ENCODE data around the gene NCKAP5.

NCKAP5 gene

DNA sequence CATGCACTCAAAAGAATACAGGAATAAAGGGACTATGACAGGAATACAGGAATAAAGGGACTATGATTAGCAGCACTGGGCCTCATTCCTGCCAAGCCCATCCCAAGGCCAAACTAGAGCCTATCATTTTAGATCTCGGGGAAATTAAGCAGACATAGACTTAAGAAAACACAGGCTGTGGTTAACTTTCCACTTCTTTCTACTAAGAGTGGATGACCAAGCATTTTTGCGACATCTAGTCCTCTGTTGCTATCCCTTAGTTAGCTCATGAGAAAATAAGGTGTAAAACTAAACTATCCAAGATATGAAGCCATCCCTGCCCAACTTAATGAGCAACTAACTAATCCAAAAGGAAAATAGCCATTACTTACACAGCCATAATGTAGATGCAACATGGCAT, 904.2 kb downstream of the NCKAP5 start:
- no peak for DNase-seq (ENCODE audit: low read depth)

DNA sequence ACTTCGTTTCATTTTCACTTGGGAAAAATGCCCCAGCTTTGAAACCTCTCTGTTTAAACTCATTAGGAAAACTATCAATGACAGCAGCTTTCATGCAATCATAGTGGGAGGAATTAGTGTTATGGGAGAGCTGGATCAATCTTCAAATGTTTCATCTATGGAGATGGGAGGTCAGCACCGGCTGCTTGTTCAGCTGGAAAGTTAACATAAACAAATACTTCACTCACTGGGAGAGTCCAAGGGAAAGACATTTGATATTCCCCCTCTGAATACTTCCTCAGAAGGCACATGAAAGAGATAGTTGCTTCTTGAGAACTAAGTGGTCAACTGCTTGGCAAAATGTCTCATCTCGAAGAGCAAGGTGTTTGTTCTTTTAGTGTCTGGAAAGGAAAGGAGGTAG, 905.5 kb downstream of the NCKAP5 start:
- no peak for DNase-seq (ENCODE audit: low read depth)

DNA sequence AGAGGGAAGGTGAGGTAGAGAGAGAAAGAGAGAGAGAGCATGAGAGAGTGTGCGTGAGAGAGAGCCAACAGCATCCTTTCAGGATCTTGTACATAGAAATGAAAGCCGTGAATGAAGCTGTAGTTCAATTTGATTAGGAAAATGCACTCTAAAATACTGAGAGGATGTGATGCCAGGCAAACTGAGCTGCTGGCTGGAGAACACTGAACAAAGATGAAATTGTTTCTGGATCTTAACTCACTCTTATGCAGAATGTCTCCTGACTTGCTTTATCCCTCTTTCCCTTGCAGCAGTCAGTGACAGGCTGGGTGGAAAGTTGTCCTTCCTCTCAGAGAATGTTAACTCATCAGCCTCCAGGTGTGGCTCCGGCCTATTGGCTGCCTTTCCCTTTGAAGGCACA, 908.9 kb downstream of the NCKAP5 start:
- no peak for DNase-seq (ENCODE audit: low read depth)

DNA sequence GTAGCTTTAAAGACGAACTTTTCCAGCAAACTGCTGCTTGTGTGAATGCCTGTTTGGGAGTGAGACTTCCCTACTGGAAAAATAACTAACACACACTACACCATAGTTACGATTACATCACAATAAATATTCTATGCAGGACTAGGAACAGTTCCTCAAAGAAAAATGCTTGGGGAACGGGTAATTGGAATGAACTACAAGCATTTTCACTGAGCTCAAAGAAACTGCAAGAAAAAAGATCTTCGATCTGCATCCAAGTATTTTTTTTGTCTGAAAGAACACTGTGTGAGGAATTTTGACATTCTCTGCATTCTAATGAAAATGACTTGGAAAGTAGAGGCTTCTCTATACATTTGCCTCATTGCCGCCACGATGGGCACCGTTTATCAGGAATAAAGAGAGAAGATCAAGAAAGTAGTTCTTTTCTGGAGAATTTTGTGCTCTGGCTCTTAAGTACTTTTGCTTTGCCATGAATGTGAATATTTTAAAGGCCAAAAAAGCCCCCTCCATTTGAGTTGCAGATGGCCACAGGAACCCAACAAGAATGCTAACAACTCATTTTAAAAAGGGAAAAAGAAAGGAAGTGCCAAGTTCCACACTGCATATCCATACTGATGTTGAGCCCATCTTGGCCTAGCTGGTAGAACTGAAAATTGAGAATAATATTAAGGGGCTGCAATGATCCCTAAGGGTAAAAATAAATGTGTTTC, 911.8 kb downstream of the NCKAP5 start:
- DNase-seq (ENCODE audit: low read depth): no peak

DNA sequence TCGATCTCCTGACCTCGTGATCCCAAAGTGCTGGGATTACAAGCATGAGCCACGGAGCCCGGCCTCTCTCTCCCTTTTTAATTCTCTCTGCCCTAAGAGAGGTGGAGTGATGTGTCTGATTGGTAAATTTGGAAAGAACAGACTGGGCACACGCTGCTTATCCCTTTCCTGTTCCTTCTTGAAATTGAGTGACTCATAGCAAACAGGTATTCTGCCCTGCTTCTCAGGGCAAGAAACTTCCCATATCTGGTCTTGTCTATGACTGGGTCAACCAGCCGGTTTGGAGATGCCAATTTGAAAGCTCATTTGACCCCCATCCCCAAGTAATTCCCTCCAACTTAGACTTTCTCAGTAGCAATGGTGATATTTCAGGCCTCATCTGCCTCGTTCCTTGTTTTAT, 913.3 kb downstream of the NCKAP5 start:
- DNase-seq (ENCODE audit: low read depth): no peak

DNA sequence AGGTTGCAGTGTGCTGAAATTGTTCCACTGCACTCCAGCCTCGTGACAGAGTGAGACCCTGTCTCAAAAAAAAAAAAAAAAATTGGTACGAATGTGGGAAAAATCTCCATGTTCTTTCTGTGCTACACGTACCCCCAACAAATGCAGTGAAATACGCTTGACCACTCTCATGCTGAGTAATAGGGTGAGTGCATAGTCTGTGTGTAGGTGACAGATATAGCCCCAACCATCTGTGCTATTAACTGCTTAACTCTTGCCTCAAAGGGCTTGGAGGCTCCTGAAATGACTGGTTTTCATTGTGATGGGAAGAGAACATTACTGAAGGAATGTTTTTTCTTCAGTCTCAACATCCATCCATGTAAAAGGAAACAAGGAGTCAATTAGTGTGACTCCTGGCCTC, 913.9 kb downstream of the NCKAP5 start:
- DNase-seq (ENCODE audit: low read depth): no peak

DNA sequence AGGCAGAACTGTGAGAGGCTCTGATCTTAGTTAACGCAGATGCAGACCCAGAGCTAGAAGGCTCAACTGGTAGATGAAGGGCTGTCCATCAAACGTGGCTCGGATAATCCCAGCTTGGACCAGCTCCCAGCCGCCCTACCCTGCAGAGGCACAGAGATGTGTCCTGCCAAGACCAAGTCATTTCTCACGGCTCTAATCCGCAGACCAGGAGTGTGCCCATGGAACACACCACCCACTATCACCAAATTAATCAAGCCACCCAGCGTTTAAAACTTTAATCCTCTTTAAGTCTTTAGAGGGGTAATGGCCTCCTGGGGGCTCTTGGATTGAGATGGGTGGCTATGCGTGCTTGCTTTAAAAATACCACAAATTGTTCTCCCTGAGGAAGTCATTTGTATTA, 915.8 kb downstream of the NCKAP5 start:
- DNase-seq (ENCODE audit: low read depth): no peak

DNA sequence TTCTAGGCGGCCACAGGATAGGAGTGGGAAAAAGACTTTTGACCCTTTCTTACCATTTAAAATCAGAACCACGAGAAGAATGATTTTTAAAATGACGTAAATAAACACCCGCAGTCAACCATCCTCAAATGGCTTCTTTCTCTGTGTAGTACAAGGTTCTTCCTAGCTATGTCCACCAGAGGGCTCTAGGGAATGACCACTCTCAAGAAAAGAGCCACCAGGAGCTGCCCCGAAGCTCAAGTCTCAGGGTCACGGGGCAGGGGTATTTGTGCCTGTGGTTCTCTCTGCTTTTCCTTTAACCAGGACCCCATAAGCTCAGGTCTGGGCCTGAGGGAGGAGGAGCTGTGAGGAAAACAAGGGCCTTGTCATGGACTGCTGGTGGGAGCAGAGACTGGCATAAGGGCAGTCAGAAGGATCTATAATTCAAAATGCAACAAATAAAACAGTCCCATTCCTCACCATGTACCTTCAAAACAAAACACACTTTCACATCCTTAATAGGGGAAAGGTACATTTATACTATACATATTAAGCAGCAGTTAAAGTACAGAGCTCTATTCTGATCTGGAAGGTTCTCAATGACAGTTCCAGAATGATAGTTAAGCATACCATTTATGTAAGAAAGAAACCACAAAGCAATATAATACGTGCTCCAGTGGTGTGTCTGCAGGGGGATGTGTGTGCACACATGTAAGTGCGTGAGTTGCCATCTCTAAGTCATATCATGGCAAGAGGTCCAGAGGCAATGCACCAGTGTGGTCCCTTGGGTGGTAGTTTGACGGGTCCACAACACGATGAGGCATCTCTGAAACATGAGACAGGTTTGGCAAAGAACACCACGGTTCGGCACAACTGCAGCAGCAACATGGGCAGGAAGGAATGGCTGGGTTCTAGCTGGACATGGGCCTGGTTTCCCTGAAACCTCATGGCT, 916.9 kb downstream of the NCKAP5 start:
- no peak for DNase-seq (ENCODE audit: low read depth)

DNA sequence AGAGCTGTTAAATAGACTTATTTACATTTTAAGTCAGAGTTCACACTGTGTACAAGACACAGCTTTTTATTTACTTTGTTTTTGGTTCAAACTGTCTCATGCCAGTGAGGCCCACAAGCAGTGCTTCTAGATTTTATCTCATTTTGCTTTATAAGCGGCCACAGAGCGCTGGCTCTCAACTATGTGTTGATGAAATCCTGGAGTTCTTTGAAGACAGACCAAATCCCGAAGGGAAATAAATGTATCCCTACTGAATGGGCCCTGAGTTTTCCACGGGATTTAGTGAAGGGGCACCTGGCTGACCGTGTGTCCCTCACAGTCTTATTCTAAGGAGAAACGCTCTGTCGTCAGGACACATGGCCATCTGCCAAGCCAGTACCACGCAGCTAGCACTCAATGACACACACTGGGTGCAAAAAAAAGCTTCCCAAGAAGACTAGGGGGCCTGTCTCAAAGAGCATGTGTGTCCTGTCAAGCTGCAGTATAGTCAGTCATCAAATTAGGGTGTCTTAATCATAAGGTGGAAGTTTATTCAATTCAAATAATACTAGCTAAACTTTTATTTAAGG, 921.6 kb downstream of the NCKAP5 start:
- DNase-seq (ENCODE audit: low read depth): no peak

DNA sequence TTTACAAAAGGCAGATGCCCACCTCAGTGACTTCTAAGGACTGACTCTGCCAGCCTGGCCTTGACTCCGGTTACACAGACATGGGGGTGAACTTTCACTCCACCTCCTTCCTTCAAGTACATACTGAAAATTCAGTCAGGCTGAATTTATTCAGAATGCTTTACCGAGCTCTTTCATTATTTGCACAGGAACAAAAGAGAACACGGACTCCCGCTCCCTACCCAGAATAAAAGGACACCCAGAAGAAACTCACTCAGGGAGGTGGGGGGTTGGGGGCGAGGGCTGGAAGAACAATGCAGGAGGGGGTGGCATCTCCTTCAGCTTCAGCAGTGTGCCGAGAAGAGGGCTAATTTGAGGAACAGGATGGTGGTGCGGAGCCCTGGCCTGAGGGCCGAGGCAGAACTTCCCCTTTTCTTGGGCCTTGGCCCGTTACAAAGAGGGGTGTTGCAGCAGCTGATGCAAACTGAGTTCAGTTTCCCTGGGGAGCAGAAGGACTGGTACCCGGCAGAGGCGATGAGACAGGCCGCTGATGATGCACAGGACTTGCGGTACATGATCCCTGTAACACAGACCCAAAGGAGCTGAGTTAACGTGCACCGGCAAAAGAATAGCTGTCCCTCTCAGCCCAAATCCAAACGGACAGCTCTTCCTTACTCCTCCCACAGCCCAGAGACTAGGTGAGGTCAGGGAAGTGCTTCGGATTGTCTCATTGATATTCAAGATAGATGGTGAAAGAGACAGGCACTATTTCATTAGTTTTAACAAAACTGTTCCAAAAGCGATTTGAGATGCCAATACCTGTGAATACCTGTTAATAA, 922.3 kb downstream of the NCKAP5 start:
- no peak for DNase-seq (ENCODE audit: low read depth)

DNA sequence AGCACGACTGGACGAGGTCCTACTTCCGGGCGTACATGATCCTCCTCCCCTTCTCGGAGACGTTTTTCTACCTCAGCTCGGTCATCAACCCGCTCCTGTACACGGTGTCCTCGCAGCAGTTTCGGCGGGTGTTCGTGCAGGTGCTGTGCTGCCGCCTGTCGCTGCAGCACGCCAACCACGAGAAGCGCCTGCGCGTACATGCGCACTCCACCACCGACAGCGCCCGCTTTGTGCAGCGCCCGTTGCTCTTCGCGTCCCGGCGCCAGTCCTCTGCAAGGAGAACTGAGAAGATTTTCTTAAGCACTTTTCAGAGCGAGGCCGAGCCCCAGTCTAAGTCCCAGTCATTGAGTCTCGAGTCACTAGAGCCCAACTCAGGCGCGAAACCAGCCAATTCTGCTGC, 923.1 kb downstream of the NCKAP5 start:
- DNase-seq (ENCODE audit: low read depth): no peak

DNA sequence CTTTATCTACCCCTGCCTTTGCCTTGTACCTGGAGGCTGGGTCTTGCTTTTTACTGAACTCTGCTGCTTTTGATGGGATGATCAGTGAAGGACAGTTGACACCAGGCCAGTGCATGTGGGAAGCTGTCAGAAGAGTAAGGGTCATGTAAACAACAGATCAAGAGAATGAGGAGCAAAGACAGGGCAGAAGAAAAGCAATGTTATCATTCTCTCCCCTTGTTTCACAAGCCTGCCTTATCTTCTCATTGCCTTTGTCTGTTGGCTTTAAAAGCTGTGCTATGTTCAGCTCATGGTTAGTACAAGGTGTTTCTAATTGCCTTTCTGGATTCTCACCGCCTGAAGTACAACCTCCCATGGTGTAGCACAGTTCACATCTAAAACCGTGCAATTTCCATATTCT, 925.8 kb downstream of the NCKAP5 start:
- no peak for DNase-seq (ENCODE audit: low read depth)

DNA sequence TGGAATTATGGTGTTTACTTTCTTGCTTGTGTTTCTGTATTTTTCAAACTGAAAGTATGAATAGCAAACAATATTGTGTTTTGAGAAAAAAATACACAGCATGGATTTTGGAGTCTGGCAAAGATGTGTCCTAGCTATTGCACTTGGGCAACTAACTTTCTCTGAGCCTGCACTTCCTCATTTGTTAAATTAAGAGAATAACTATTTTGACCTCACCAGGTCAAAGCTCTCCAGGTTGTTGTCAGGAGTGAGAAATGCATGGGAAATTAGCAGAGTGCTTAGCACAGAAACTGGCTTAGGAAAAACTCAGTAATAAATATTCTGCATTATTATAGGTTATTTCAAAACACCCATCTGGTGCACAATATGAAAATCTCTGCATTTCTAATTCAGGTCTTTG, 926.4 kb downstream of the NCKAP5 start:
- DNase-seq (ENCODE audit: low read depth): no peak

DNA sequence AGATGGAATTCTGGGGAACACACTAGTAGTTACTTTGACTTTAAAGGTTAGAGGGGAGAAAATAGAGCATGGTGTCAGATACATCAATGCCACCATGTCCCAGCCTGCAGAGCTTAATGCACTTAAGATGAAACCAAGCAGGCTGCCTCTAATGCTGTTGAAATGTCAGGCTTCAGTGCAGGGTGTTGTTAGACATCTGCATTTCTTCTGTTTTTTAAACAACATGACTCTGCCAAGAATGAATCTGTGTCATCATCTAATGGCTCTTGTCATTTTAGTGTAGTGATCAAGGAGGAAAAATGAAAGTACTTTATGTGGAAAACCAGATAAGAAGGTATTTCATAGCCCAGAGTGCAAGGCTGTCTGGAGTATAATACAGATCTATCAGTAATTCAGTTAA, 928.1 kb downstream of the NCKAP5 start:
- no peak for DNase-seq (ENCODE audit: low read depth)

DNA sequence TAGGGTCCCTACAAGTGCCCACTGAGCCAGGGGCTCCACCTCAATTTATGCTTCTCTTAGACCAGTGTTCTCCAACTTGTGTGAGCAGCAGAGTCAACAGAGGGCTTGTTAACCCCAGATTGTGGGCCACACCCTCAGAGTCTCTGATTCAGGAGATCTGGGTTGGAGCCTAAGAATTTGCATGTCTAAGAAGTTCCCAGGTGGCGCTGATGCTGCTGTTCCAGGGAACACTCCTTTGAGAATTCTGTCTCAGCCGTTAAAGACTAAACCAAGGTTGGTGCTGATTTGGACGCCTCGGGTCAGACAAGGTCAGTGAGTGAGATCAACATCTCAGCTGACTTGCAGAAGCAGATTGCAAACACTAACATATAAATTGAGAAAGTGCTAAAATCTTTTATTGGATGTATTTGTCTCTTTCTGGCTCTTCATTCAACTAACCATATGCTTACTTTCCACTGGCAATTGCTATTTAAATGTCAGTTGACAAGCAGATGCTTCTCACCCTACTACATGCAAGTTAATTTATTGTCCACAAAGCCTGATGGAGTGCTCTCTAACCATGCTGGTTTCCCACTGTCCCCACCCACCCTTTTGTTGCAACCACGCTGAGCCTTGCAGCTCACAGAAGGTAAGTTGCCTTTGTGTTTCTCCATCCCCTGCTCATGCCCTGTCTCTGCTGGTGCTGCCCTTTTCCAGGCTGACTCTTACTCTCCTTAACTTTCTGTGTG, 929.8 kb downstream of the NCKAP5 start:
- no peak for DNase-seq (ENCODE audit: low read depth)

DNA sequence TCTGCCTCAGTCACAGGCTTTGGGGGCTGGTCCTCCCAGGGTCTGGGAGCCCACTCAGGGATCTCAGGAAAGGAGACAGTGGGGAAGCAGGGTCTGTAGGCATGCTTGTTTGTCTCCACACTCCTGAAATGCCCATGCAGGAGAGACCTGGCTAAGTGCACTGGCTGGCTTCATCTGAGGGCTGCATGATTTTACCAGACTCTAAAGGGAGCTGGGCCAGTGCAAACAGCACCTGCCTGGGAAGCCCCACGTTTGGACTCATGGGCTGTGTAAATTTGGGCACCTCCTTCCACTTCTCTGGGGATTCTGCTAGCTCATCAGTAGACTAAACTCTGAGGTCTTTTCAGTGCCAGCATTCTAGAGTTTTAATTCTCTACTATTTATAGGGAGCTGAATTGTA, 931.9 kb downstream of the NCKAP5 start:
- no peak for DNase-seq (ENCODE audit: low read depth)

DNA sequence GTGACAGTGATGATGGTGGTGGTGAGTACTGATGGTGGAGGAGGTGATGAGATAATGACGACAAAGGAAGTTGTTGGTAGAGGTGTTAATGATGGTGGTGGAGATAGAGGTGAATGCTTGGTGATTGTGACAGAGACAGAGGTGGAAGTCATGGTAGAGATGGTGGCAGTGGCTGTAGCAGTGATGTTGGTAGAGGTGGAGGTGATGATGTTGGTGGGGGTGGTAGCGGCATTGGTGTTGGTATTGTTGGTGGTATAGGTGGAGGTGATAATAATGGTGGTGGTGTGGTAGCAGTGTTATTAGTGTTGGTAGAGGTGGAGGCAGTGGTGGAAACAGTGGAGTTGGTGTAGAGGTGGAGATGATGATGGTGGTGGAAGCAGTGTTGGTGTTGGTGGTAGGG, 934.6 kb downstream of the NCKAP5 start:
- DNase-seq (ENCODE audit: low read depth): no peak

DNA sequence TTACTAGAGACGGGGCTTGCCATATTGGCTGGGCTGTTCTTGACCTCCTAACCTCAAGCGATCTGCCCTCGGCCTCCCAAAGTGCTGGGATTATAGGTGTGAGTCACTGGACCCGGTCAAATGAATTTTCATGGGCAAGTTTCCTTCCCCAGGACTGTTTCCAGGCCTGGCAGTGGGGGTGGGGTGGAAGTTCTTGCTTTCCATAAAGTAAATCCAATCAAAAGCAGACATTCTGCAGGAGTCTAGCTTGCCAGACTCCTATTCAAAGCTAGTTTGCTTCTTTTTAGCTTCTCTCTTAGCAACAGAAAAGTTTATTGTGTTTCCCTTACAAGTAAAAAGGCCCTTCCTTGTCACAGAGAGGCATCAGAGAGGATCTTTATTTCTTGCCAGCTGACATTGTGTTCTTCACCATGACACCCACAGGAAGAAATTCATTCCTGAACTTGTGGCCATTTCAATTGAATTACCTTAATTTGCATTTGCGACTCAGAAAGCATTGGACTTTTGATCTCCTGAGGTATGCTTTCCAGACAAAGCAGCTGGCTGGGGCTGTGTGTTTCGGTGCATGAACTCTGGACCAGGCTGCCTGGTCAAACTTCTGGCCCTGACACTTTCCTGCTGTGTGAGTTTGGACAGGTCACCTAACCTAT, 936.1 kb downstream of the NCKAP5 start:
- peak; percentile 35 for DNase-seq (ENCODE audit: low read depth)

DNA sequence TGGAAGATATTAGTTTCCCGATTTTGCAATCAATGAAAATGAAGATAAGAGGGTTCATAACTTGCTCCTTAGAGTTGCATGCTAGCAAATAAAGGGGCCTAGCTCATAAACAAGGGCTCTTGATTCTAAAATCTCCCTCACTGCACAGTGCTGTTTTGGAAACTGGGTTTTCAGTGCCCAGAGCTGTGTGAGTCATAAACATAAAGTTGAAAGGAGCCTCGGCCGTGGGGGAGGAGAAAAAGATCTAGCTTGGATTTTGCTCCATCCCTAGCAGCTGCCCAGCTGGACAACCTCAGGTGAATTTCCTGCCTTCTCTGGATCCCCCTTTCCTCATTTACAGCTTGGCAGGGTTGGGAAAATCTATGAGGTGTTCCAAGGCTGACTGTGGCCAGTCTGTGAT, 940.7 kb downstream of the NCKAP5 start:
- no peak for DNase-seq (ENCODE audit: low read depth)

DNA sequence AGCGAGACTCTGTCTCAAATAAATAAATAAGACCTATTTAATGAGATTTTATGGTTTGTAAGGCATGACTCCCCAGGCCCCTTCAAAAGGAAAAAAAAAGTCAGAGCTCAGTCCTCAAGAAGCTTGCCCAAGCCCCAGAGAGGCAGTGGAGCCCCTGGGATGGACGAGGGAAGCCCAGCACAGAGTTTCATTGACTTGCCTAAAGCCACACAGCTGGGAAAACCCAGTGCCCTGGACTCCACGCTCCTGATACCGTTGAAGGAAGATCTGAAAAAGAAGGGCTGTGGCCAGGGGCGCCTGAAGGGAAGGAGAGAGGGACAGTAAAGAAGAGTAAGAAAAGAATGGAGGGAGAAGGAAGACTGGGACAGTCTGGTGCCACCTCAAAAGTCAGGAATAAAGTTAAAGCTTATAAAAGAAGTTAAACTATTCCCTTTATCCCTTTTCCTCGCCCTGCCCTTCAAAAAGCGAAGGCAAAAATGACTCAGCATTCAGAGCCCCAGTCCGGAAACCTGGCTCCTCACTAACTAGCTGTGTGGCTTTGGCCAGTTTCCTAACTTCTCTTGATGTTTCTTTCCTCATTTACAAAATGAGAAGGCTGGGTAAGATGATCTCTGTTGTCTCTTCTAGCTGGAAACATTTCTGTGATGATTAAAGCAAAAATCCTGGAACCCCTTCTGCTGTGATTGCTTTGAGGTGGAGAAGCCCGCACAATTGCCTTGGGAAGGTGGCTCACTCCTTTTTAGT, 945.0 kb downstream of the NCKAP5 start:
- DNase-seq (ENCODE audit: low read depth): peak; percentile 81
